Activated CD4-positive, alpha-beta memory T cell treated with anti-CD3 and anti-CD28 coated beads for 36 hours (primary cell): ENCODE measurements around the gene EIF4G1. TPM values are rescaled to one million over a fixed set of nuclear protein-coding genes. Genes with fewer than 3 reads are reported as not detected.
"Not testable (repeated sequence)": the region's sequence is repeated elsewhere in the genome, so short reads cannot be mapped to it uniquely, and the experiment has no call there.

Source experiments
- CTCF ChIA-PET: fragments of 350-600 bp; sonication (Branson Sonifier 250); formaldehyde crosslinking; loops from one replicate; lab custom pipeline; 2021; ENCODE audit warnings: antibody characterized with exemption, inconsistent platforms; lab: Charles Lee
- POLR2A ChIA-PET: fragments of 350-600 bp; sonication (Branson Sonifier 250); formaldehyde crosslinking; loops from one replicate; lab custom pipeline; 2021; ENCODE audit warnings: antibody characterized with exemption; lab: Charles Lee
- DNase-seq: peaks from one replicate; pipeline ENCODE4 v3.0.0-alpha.2; 2020
- H3K27ac Mint-ChIP-seq: one replicate; pipeline ENCODE4 v1.8.0; 2021; ENCODE audit warnings: mixed read lengths
- H3K27me3 Mint-ChIP-seq: one replicate; pipeline ENCODE4 v1.8.0; 2021; ENCODE audit warnings: mixed read lengths
- H3K36me3 Mint-ChIP-seq: one replicate; pipeline ENCODE4 v1.8.0; 2021; ENCODE audit warnings: mixed read lengths
- H3K4me1 Mint-ChIP-seq: one replicate; pipeline ENCODE4 v1.8.0; 2021; ENCODE audit warnings: low read depth, mixed read lengths
- H3K4me3 Mint-ChIP-seq: one replicate; pipeline ENCODE4 v1.8.0; 2021; ENCODE audit warnings: mild to moderate bottlenecking, mixed read lengths
- H3K9me3 Mint-ChIP-seq: one replicate; pipeline ENCODE4 v1.8.0; 2021; ENCODE audit warnings: mixed read lengths
- intact Hi-C: fragments of 100-400 bp; cut with micrococcal nuclease; formaldehyde crosslinking; loops from one replicate; pipeline ENCODE4 v1.15.1; 2023
- total RNA-seq, 2 experiments: library from RNA; stranded (reverse); gene quantifications; one replicate each; pipeline ENCODE4 v1.2.3, GENCODE V29; 2021

The EIF4G1 gene
- total RNA-seq, 2 experiments from 2014 or later: 410 to 432 TPM

- CTCF ChIA-PET: interaction anchor here (0.6 to 3.3 kb wide), 2 partner anchors 18 kb away, joined by 3 to 23 read pairs; no protein-coding TSS in a partner anchor
These were observed 21.5 kb downstream of the EIF4G1 start for GRCh38 chr3:184335661-184336546.

GRCh38 chr3:184336547-184337398, 22.4 kb downstream of the EIF4G1 start:
- Mint-ChIP-seq H3K27ac (peak overlapping the region; percentile 77), H3K9me3 (no peaks in the 10 kb centered on the region), H3K36me3 (peaks cover 19% of the 10 kb centered on the region), H3K27me3 (no peaks in the 10 kb centered on the region), H3K4me3 (peak overlapping the region; percentile 81), H3K4me1 (peaks cover 54% of the 10 kb centered on the region)
- POLR2A ChIA-PET: interaction anchor here (1.4 kb wide), 1 partner anchor 10 kb away, joined by 10 read pairs; no protein-coding TSS in a partner anchor
- no peak for DNase-seq
- intact Hi-C loops: no loop called here
- CTCF ChIA-PET: interaction anchor here (1.2 to 3.3 kb wide), 2 partner anchors 18 to 35 kb away, joined by 3 to 23 read pairs; no protein-coding TSS in a partner anchor

More at GRCh38 chr3:184335661-184336546, 21.5 kb downstream of the EIF4G1 start:
- Mint-ChIP-seq H3K4me3 (peak overlapping the region; percentile 81), H3K36me3 (peaks cover 28% of the 10 kb centered on the region), H3K27ac (peak overlapping the region; percentile 88), H3K9me3 (no peaks in the 10 kb centered on the region), H3K4me1 (peaks cover 54% of the 10 kb centered on the region), H3K27me3 (no peaks in the 10 kb centered on the region)
- intact Hi-C loops: loop anchor here (1.0 kb wide), 3 partner anchors 11 to 27 kb away; no protein-coding TSS in a partner anchor
- POLR2A ChIA-PET: interaction anchor here (0.7 to 1.4 kb wide), 5 partner anchors 9 to 150 kb away, joined by 3 to 10 read pairs (median 3); partner anchors contain the start of gene ABCF3
- DNase-seq: peak; percentile 89

GRCh38 chr3:184337399-184337714, 23.0 kb downstream of the EIF4G1 start, which contains the start of gene FAM131A:
Gene FAM131A (plus strand): TSS chr3:184337600. CDS start chr3:184337631, 31 bp downstream.
- CTCF ChIA-PET: interaction anchor here (1.2 to 3.3 kb wide), 2 partner anchors 17 to 34 kb away, joined by 3 to 23 read pairs; no protein-coding TSS in a partner anchor
- POLR2A ChIA-PET: interaction anchor here (1.4 kb wide), 1 partner anchor 11 kb away, joined by 10 read pairs; no protein-coding TSS in a partner anchor
- H3K27ac Mint-ChIP-seq: peak within 1 kb of the TSS; percentile 77
- peaks cover 51% of the 10 kb centered on the region for H3K4me1 Mint-ChIP-seq
- peaks cover 14% of the 10 kb centered on the region for H3K36me3 Mint-ChIP-seq
- no peaks in the 10 kb centered on the region for H3K9me3 Mint-ChIP-seq
- no peaks in the 10 kb centered on the region for H3K27me3 Mint-ChIP-seq
- H3K4me3 Mint-ChIP-seq: peak within 1 kb of the TSS; percentile 81
- intact Hi-C loops: no loop called here
- no peak for DNase-seq

- intact Hi-C loops: no loop called here
- ChIA-PET CTCF (interaction anchor here (0.6 to 3.3 kb wide), 3 partner anchors 16 to 71 kb away, joined by 3 to 23 read pairs (median 4); no protein-coding TSS in a partner anchor), POLR2A (interaction anchor here (1.1 kb wide), 1 partner anchor 24 kb away, joined by 4 read pairs; no protein-coding TSS in a partner anchor)
- Mint-ChIP-seq H3K27ac (no peak overlapping the region), H3K4me1 (peaks cover 44% of the 10 kb centered on the region), H3K36me3 (peaks cover 8% of the 10 kb centered on the region), H3K27me3 (no peaks in the 10 kb centered on the region), H3K4me3 (no peak overlapping the region), H3K9me3 (no peaks in the 10 kb centered on the region)
- no peak for DNase-seq
These were observed 23.6 kb downstream of the EIF4G1 start for GRCh38 chr3:184337981-184338380.

- Mint-ChIP-seq H3K4me3 (no peak overlapping the region), H3K4me1 (peaks cover 39% of the 10 kb centered on the region), H3K36me3 (peaks cover 5% of the 10 kb centered on the region), H3K9me3 (no peaks in the 10 kb centered on the region), H3K27ac (no peak overlapping the region), H3K27me3 (no peaks in the 10 kb centered on the region)
- ChIA-PET CTCF (interaction anchor here (0.6 to 3.3 kb wide), 3 partner anchors 10 to 72 kb away, joined by 3 to 23 read pairs (median 4); no protein-coding TSS in a partner anchor), POLR2A (interaction anchor here (1.1 kb wide), 1 partner anchor 24 kb away, joined by 4 read pairs; no protein-coding TSS in a partner anchor)
- peak; percentile 41 for DNase-seq
- intact Hi-C loops: no loop called here
These were observed 24.1 kb downstream of the EIF4G1 start for GRCh38 chr3:184338511-184338945.

GRCh38 chr3:184339001-184339400, 24.6 kb downstream of the EIF4G1 start:
- no peak for DNase-seq
- intact Hi-C loops: no loop called here
- CTCF ChIA-PET: interaction anchor here (1.2 to 3.3 kb wide), 2 partner anchors 10 to 15 kb away, joined by 3 to 23 read pairs; no protein-coding TSS in a partner anchor
- Mint-ChIP-seq H3K36me3 (peaks cover 4% of the 10 kb centered on the region), H3K27me3 (no peaks in the 10 kb centered on the region), H3K27ac (no peak overlapping the region), H3K4me3 (no peak overlapping the region), H3K9me3 (no peaks in the 10 kb centered on the region), H3K4me1 (peaks cover 34% of the 10 kb centered on the region)
- POLR2A ChIA-PET: interaction anchor here (1.1 kb wide), 1 partner anchor 23 kb away, joined by 4 read pairs; no protein-coding TSS in a partner anchor

GRCh38 chr3:184339451-184340135, 25.2 kb downstream of the EIF4G1 start:
- CTCF ChIA-PET: interaction anchor here (1.2 to 3.3 kb wide), 2 partner anchors 9 to 15 kb away, joined by 3 to 23 read pairs; no protein-coding TSS in a partner anchor

GRCh38 chr3:184341925-184342324, 27.5 kb downstream of the EIF4G1 start:
- peaks cover 13% of the 10 kb centered on the region for H3K4me1 Mint-ChIP-seq
- CTCF ChIA-PET: interaction anchor here (2.4 kb wide), 1 partner anchor 13 kb away, joined by 7 read pairs; no protein-coding TSS in a partner anchor
- no peak overlapping the region for H3K27ac Mint-ChIP-seq
- H3K27me3 Mint-ChIP-seq: no peaks in the 10 kb centered on the region
- POLR2A ChIA-PET: no interaction called here
- intact Hi-C loops: no loop called here
- H3K36me3 Mint-ChIP-seq: peaks cover 2% of the 10 kb centered on the region
- H3K9me3 Mint-ChIP-seq: no peaks in the 10 kb centered on the region
- H3K4me3 Mint-ChIP-seq: no peak overlapping the region
- DNase-seq: no peak

More at GRCh38 chr3:184339451-184340135, 25.2 kb downstream of the EIF4G1 start:
- H3K36me3 Mint-ChIP-seq, H3K27me3 Mint-ChIP-seq, H3K27ac Mint-ChIP-seq, H3K4me3 Mint-ChIP-seq, intact Hi-C loops, H3K9me3 Mint-ChIP-seq, POLR2A ChIA-PET, DNase-seq: not testable (repeated sequence)
- peaks cover 28% of the 10 kb centered on the region for H3K4me1 Mint-ChIP-seq

GRCh38 chr3:184343200-184343876, 28.9 kb downstream of the EIF4G1 start:
- Mint-ChIP-seq H3K4me3 (no peak overlapping the region), H3K4me1 (peaks cover under 1% of the 10 kb centered on the region), H3K27me3 (no peaks in the 10 kb centered on the region), H3K9me3 (no peaks in the 10 kb centered on the region), H3K36me3 (peaks cover 2% of the 10 kb centered on the region), H3K27ac (no peak overlapping the region)
- ChIA-PET CTCF (interaction anchor here (2.4 kb wide), 1 partner anchor 11 kb away, joined by 7 read pairs; no protein-coding TSS in a partner anchor), POLR2A (no interaction called here)
- DNase-seq: no peak
- intact Hi-C loops: no loop called here

GRCh38 chr3:184344579-184345316, 30.3 kb downstream of the EIF4G1 start:
- no peak overlapping the region for H3K4me3 Mint-ChIP-seq
- CTCF ChIA-PET: interaction anchor here (0.5 to 1.1 kb wide), 2 partner anchors 10 to 23 kb away, joined by 3 to 9 read pairs; no protein-coding TSS in a partner anchor

More at GRCh38 chr3:184344579-184345316, 30.3 kb downstream of the EIF4G1 start:
- POLR2A ChIA-PET: no interaction called here
- no peak overlapping the region for H3K27ac Mint-ChIP-seq
- intact Hi-C loops: no loop called here
- H3K27me3 Mint-ChIP-seq: no peaks in the 10 kb centered on the region
- H3K36me3 Mint-ChIP-seq: peaks cover 2% of the 10 kb centered on the region
- no peaks in the 10 kb centered on the region for H3K4me1 Mint-ChIP-seq
- no peak for DNase-seq
- H3K9me3 Mint-ChIP-seq: no peaks in the 10 kb centered on the region
